HFF-Myc (cell line): ENCODE measurements around the gene KLHL4.

Experiments
- DNase-seq: peaks from one replicate; pipeline ENCODE4 v3.0.0-alpha.2; 2011; ENCODE audit warnings: low read depth; ENCODE audit errors: extremely low read depth
- H3K4me3 ChIP-seq: replicated peaks from 2 replicates; pipeline ENCODE4 v1.5.1; 2011; ENCODE audit warnings: low read depth, mild to moderate bottlenecking, control low read depth, low read length
- TF ChIP-seq, protein P1 (sequence below): IDR thresholded peaks from 2 replicates; pipeline ENCODE4 v1.5.1; 2012; ENCODE audit warnings: mild to moderate bottlenecking, low read depth, low read length, control low read depth; ENCODE audit errors: missing control alignments

Gene KLHL4

DNA sequence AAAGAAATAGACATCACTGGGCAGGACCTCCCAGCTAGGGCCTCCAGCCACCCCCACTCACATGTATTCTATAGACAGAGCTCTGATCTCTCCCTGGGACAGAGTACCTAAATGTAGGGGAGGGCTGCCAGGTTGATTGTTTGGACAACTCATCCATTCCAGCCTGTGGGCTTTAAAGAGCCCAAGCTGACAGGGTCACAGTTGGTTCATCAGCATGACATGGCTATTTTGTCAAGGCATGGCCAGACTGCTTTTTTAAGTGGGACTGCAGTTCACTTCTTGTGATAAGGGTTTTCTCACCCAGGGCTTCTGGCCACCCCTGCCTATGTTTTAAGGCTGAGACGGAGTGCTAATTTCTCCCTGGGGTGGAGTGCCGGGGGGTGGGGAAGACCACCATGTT lies 63.3 kb downstream of the KLHL4 start:
- no peak for DNase-seq
- no peak overlapping the region for H3K4me3 ChIP-seq
- TF ChIP-seq, protein P1, sequence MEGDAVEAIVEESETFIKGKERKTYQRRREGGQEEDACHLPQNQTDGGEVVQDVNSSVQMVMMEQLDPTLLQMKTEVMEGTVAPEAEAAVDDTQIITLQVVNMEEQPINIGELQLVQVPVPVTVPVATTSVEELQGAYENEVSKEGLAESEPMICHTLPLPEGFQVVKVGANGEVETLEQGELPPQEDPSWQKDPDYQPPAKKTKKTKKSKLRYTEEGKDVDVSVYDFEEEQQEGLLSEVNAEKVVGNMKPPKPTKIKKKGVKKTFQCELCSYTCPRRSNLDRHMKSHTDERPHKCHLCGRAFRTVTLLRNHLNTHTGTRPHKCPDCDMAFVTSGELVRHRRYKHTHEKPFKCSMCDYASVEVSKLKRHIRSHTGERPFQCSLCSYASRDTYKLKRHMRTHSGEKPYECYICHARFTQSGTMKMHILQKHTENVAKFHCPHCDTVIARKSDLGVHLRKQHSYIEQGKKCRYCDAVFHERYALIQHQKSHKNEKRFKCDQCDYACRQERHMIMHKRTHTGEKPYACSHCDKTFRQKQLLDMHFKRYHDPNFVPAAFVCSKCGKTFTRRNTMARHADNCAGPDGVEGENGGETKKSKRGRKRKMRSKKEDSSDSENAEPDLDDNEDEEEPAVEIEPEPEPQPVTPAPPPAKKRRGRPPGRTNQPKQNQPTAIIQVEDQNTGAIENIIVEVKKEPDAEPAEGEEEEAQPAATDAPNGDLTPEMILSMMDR = no peak

DNA sequence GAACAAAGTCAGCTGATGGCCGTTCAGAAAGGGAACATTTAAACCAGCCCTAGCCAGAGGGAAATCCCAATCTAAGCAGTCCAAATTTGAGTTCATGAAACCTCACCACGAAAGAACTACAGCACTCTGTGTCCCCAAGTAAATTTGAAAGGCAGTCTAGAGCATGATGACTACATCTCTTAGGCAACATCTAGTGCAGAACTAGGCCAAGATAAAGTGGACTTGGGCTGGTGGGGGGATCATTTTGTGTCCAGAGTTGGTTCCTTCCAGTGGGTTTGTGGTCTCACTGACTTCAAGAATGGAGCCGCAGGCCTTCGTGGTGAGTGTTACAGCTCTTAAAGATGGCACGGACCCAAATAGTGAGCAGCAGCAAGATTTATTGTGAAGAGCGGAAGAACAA lies 64.9 kb downstream of the KLHL4 start:
- DNase-seq = no peak
- TF ChIP-seq, protein P1 = no peak
- H3K4me3 ChIP-seq = no peak overlapping the region

DNA sequence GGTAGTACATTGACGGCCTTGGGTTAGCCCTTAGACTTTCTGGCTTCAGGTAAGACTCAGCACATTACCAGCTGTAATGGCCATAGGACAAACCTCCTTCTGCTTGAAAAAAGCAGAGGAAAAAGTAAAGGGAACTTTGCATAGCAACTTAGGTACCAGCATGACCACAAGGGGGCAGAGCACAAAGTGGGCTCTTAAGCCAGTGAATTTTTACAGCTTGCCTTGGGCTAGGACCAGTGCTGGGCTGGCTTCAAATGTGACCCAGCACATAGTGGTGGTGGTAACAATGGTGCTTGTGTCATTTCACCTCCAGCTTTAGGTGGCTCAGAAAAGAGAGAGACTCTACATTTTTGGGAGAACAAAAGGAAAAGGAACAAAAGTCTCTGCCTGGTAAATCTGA lies 66.1 kb downstream of the KLHL4 start:
- DNase-seq = no peak
- TF ChIP-seq, protein P1 = no peak
- H3K4me3 ChIP-seq = no peak overlapping the region

DNA sequence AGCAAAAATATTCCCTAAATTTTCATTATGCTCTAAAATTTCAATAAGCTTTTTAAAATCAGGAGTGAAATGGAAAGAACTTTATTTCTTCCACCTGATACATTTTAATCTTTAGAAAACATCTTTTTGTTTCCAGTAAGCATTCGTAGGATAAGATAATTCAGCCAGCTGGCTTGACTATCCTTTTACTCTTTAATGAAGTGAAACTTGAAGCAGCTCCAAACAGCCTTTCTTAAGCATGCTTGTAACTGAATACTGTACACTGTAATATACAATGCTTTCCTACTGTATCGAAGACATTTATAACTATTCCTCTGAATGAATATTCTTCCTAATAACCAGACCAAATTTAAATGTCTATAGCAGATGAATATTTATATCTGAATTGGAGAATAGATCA lies 98.8 kb downstream of the KLHL4 start:
- no peak for DNase-seq
- H3K4me3 ChIP-seq = no peak overlapping the region
- TF ChIP-seq, protein P1 = no peak

DNA sequence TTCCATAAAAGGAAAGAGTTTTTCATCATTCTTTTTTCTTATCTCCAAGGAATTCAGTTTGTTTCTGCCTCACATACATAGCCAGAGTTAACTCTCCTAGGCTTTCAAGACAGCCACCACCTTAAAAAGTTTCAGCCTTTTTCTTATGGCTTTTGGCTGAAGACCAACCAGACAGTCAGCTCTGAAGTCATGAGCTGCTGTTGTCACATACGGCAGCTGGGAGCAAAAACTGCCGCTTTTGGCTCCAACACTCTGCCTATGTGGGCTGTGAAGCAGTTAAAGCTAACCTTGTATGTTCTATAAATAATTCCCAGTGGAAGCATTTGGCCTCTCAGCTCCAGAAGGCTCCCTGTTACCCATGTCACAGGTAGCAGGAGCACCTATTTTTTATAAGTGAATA lies 104.1 kb downstream of the KLHL4 start:
- no peak overlapping the region for H3K4me3 ChIP-seq
- TF ChIP-seq, protein P1 = no peak
- no peak for DNase-seq

DNA sequence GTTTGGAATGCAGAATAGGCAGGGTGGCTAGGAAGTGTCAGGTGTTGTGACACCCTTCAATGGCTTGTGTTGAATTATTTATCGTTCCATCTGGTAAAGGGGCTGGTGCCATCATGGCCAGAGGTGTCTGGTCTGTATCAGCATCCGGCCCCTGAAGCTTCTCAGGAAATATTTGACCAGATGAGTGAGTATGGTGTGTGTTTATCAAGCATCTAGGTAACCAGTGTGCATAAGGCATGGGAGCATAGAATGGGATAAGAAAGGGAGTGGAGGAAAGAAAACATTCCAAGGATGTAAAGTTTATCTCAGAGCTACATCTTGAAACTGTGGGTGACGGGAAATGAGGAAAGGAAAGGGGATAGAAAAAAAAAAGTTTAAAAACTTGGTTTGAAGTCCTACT lies 109.4 kb downstream of the KLHL4 start:
- DNase-seq = no peak
- TF ChIP-seq, protein P1 = no peak
- no peak overlapping the region for H3K4me3 ChIP-seq

DNA sequence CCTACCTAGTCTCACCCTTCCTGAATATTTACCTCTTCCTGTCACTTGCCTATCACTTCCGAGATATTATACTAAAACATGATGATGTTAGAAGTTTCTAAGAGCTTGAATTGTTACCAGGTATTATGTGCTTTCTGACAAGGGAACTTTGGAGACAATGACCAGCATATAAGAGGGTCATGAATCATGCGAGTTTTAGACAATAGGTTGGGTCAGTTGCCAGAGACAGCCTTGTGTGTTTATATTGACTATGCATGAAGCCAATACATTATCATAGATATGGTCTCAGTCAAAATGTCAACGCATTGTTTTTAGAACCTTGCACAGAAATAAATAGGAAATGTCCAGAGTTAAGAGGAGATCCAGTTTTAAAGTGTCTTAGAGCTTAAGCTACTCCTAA lies 116.8 kb downstream of the KLHL4 start:
- DNase-seq = no peak
- H3K4me3 ChIP-seq = no peak overlapping the region
- TF ChIP-seq, protein P1 = no peak
